Nephron progenitor cell (in vitro differentiated cells): Measurements from ENCODE around the gene PAX8.
A peak's percentile ranks its signal among the peaks of the same experiment; 100 is the strongest.

Experiments
- DNase-seq: peaks from one replicate; pipeline ENCODE4 v3.0.0; 2021
- H3K27ac Mint-ChIP-seq: 2 replicates; pipeline ENCODE4 v1.8.0; 2021; ENCODE audit warnings: mild to moderate bottlenecking, moderate library complexity, mixed read lengths
- H3K27me3 Mint-ChIP-seq: 2 replicates; pipeline ENCODE4 v1.8.0; 2021; ENCODE audit warnings: mild to moderate bottlenecking, low read depth, mixed read lengths; ENCODE audit not compliant: poor library complexity
- H3K36me3 Mint-ChIP-seq: 2 replicates; pipeline ENCODE4 v1.8.0; 2021; ENCODE audit warnings: low read depth, mixed read lengths
- H3K4me1 Mint-ChIP-seq: 2 replicates; pipeline ENCODE4 v1.8.0; 2021; ENCODE audit warnings: mixed read lengths
- H3K4me3 Mint-ChIP-seq: 2 replicates; pipeline ENCODE4 v1.8.0; 2021; ENCODE audit warnings: mild to moderate bottlenecking, moderate library complexity, mixed read lengths
- H3K9me3 Mint-ChIP-seq: 2 replicates; pipeline ENCODE4 v1.8.0; 2021; ENCODE audit warnings: mild to moderate bottlenecking, moderate library complexity, mixed read lengths
- CTCF ChIP-seq: fragments of 200-600 bp; sonication (generic); IDR thresholded peaks from 2 replicates; pipeline ENCODE4 v1.5.0; 2021; ENCODE audit warnings: antibody characterized with exemption

The PAX8 gene

GRCh38 chr2:113229795-113230194 is 48.9 kb downstream of the PAX8 start:
- H3K9me3 Mint-ChIP-seq, result no peaks in the 10 kb centered on the region
- DNase-seq, result no peak
- peaks cover 92% of the 10 kb centered on the region for H3K4me1 Mint-ChIP-seq
- H3K4me3 Mint-ChIP-seq, result no peak overlapping the region
- peaks cover 6% of the 10 kb centered on the region for H3K27me3 Mint-ChIP-seq
- peak overlapping the region; percentile 98 for H3K27ac Mint-ChIP-seq
- TF ChIP-seq CTCF, result no peak
- peaks cover 83% of the 10 kb centered on the region for H3K36me3 Mint-ChIP-seq

- peaks cover 6% of the 10 kb centered on the region for H3K27me3 Mint-ChIP-seq
- TF ChIP-seq CTCF, result no peak
- H3K36me3 Mint-ChIP-seq, result peaks cover 78% of the 10 kb centered on the region
- H3K9me3 Mint-ChIP-seq, result no peaks in the 10 kb centered on the region
- H3K27ac Mint-ChIP-seq, result peak overlapping the region; percentile 98
- H3K4me3 Mint-ChIP-seq, result no peak overlapping the region
- no peak for DNase-seq
- H3K4me1 Mint-ChIP-seq, result peaks cover 89% of the 10 kb centered on the region
Observed at GRCh38 chr2:113228991-113229716, 49.6 kb downstream of the PAX8 start.

GRCh38 chr2:113228351-113228750 is 50.4 kb downstream of the PAX8 start:
- Mint-ChIP-seq H3K4me3 (no peak overlapping the region), H3K27ac (peak overlapping the region; percentile 64), H3K4me1 (peaks cover 81% of the 10 kb centered on the region), H3K36me3 (peaks cover 70% of the 10 kb centered on the region), H3K9me3 (no peaks in the 10 kb centered on the region), H3K27me3 (peaks cover 6% of the 10 kb centered on the region)
- TF ChIP-seq CTCF, result no peak
- DNase-seq, result no peak

- Mint-ChIP-seq H3K36me3 (peaks cover 64% of the 10 kb centered on the region), H3K9me3 (no peaks in the 10 kb centered on the region), H3K4me1 (peaks cover 74% of the 10 kb centered on the region), H3K27ac (peak overlapping the region; percentile 97), H3K4me3 (no peak overlapping the region), H3K27me3 (peaks cover 6% of the 10 kb centered on the region)
- DNase-seq, result no peak
- no peak for TF ChIP-seq CTCF
Observed at GRCh38 chr2:113227698-113228097, 51.0 kb downstream of the PAX8 start.

GRCh38 chr2:113227290-113227689 is 51.4 kb downstream of the PAX8 start:
- H3K4me1 Mint-ChIP-seq, result peaks cover 70% of the 10 kb centered on the region
- no peak for DNase-seq
- H3K36me3 Mint-ChIP-seq, result peaks cover 60% of the 10 kb centered on the region
- peak overlapping the region; percentile 97 for H3K27ac Mint-ChIP-seq
- no peak overlapping the region for H3K4me3 Mint-ChIP-seq
- H3K9me3 Mint-ChIP-seq, result no peaks in the 10 kb centered on the region
- no peak for TF ChIP-seq CTCF
- peaks cover 6% of the 10 kb centered on the region for H3K27me3 Mint-ChIP-seq

- DNase-seq, result no peak
- Mint-ChIP-seq H3K36me3 (peaks cover 53% of the 10 kb centered on the region), H3K27ac (peak overlapping the region; percentile 97), H3K4me1 (peaks cover 65% of the 10 kb centered on the region), H3K27me3 (peaks cover 6% of the 10 kb centered on the region), H3K4me3 (peak overlapping the region; percentile 33), H3K9me3 (no peaks in the 10 kb centered on the region)
- no peak for TF ChIP-seq CTCF
Observed at GRCh38 chr2:113226462-113226861, 52.3 kb downstream of the PAX8 start.
